ENCODE data around the gene COL13A1.

Gene COL13A1

DNA sequence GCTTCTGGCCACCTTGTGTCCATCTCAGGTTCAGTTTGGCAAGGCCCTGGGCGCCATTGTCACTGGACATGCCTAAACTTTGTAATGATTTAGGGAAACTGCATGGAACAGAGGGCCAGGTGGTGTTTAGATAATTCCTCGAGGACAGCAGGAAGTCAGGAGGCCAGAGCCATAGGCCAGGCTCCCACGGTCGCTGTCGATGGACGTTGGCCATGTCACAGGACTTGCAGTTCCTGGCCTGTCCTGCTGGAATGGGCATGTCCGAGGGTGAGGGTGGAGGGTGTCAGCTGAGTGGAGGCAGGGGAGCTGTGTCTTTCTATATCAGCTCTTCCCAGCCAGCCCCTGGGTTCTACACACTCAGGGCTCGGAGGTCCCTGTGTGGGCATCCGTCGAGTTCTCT is 143.1 kb downstream of the COL13A1 start:
- no peak for DNase-seq (ENCODE audit: low read depth, low spot score)

DNA sequence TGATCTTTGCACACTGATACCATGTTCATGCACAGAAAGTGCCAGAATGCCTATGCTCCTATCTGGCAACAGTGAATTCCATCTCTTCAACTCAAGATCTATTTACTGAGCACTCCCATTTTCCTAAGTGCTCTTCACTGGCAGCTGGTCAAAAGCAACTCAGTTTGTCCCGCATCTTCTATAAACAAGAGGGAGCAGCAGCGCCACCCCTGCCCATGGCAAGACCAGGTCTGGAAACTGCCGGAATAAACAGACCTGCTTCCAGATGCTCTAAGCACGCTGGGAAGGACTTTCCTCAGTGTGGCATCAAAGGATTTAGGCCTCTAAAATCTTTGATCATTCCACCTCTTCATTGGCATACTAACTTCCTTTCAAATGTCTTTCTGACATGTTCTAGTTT is 146.6 kb downstream of the COL13A1 start:
- DNase-seq (ENCODE audit: low read depth, low spot score), result no peak

DNA sequence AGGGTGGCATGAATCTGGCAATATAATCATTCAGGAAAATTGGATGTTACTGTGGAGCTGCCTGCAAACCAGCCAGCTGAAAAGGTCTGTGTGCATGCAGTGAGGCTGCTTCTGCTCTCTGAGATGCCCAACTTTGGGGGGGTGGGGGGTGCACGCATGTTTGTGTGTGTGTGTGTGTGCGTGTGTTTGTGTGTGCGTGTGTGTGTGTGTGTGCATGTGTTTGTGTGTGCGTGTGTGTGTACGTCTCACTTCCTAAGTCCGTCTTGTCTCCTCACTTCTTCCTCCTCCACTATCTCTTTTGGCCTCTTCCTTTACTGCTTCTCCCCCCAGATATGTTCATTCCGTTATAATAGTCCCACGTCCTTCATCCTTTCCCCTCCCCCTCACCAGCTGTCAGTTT is 148.1 kb downstream of the COL13A1 start:
- no peak for DNase-seq (ENCODE audit: low read depth, low spot score)

DNA sequence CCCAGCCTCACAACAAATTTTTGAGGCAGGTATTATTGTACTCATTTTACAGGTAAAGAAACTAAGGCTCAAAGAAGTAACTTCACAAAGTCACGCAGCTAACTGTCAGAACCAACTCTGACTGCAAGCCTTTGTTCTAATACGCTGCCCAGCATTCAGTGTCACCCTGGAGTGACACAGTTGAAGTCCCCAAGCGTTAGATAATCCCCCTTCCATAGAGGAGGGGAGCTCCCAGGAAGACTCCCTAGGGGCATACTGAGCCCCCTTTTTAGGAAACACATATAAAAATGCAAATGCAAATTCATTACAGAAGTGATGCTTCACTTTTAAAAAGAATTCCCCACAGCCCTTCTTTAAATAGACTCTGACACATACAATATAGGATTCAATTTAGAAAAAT is 150.0 kb downstream of the COL13A1 start:
- no peak for DNase-seq (ENCODE audit: low read depth, low spot score)

DNA sequence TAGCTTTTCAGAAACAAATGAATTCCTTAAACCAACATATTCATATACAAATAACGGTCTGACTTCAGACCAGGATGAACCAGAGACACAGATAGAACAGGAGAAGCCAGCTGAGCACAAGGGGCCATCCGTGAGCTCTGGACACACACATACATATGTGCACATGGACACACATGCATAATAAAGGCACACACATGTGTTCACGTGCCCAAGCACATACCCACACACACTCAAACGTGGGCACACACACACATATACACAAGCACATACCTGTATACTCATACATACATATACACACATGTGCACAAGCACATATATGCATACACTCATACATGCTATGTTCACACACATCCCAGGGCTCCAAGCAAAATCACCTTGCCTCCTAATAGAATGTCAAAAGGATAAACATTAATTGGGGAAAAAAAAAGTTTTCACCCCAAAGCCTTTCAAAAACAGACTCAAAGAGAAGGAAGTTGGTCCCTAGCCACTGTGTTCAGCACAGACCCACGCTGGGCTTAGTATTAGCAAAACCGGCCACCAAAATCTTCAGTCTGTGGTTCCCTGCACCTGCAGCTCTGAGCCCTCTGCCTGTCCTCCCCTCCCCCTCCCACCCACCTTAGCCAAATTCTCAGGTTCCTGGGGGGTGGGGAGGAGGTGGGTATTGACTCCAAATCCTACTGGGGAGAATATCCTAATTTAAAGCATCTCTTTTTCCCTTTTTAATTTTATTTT is 150.5 kb downstream of the COL13A1 start:
- no peak for DNase-seq (ENCODE audit: low read depth, low spot score)

DNA sequence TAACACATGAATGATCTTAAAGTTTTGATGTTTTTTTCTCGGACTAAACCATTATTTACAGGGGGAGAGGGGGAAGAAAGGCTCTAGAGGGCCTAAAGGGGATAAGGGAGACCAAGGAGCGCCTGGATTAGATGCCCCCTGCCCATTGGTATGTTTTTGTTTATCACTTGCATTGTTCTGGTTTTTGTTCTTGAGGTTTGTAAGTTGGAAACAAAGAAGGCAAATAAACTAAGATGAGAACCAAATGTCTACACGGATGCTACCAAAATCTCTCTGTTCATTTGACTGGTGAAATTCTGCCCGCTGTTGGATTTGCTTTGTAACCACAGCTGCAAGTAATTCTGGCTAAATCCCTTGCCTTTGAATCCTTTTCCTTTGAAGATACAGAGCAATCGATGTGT is 151.1 kb downstream of the COL13A1 start:
- no peak for DNase-seq (ENCODE audit: low read depth, low spot score)

DNA sequence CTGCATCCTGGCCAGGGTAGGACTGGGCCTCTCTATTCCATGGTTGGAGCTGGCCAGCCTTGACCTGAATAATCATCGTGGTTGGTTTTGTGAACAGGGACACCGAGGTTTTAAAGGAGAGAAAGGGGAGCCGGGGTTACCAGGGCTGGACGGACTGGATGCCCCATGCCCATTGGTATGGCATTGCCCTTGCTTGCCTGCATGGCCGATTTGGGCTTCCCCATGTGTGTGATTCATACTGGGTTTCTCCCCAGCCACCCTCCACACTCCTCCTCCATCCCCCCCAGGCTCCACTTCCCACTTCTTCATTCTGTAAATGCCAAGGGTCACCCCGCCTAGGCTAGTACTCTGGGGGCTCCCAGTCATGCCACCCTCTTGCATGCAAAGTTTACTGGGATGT is 152.1 kb downstream of the COL13A1 start:
- DNase-seq (ENCODE audit: low read depth, low spot score), result no peak

DNA sequence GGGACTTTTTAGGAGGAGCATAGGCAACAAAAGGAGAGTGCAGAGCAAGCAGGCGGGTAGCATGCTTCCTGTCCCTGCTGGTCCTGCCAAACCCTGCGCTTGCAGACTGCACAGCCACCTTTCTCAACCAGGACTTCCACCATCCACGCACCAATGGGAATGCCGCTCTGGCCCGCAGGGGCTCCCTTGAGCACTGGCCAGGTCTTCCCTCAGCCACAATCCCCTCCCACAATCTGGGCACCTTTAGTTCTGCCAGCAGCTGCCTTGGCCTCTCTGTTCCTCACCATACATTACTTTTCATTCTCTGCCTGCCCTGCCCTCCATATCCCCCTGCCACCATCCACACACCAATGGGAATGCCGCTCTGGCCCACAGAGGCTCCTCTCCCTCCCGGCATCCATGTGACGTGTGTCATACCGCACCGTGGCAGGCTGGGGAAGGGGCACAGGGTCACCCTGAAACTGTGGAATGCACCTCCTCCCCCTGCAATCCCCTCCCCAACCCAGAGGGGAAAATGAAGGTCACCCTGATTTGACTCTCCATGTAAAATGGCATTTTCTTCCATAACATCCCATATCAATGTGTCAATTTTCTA is 153.6 kb downstream of the COL13A1 start:
- DNase-seq (ENCODE audit: low read depth, low spot score), result no peak

DNA sequence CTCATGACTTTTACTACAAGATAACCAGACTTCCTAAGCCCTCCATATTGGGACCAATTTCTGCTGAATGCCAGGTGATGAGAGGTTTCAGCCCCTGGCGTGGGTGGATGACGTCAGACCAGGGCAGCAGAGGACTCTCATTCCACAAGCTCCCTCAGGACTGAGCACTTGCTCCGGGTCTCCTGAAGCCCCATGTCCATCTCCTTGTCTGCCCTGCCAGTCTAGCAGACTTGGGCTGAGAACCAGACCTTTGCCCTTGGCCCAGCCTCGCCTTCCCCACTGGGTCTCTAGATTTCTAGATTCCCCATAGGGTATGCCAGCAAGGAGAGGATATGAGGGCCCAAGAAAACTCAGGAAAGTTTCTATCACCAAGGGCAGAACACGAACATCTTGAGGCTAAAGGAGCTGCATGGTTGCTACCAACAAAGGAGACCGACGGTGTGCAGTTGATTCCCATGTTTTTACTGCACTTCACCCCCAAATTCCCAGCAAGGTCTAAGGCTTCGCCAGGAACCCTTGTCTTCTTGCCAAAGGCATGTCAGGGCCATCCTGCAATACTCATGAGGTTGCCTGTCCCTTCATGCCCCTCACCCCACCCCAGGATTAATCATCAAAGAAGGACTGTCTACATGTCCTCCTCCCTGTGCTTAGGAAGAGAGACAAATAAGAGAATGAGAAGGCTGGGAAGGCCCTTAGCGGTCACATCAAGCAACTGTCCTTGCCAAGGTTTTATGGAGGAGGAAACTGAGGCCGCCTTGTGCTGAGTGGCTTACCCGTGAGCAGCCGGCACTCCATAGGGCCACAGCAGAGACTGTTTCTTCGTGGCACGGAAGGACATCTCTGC is 154.4 kb downstream of the COL13A1 start:
- no peak for DNase-seq (ENCODE audit: low read depth, low spot score)

DNA sequence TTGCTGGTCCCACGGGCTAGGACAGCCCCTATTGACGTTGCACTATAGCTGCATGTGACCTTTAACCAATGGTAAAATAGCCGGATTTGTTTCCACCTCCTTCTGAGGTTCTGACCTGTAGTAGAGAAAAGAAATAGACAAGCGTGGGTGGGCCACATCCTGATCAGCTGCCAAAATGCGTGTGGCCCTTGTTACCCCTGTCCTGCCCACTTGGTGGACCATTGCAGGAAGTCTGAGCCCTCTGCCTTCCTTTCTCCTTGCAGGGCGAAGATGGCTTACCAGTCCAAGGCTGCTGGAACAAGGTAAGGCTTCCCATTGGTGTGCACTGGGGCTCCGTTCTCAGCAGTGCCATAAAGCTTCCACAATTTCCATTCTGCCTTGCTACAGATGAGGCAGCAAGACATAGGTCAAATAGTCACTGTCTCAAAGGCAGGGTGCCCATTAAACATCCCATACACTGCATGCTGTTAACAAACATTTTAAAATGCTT is 155.1 kb downstream of the COL13A1 start:
- no peak for DNase-seq (ENCODE audit: low read depth, low spot score)

DNA sequence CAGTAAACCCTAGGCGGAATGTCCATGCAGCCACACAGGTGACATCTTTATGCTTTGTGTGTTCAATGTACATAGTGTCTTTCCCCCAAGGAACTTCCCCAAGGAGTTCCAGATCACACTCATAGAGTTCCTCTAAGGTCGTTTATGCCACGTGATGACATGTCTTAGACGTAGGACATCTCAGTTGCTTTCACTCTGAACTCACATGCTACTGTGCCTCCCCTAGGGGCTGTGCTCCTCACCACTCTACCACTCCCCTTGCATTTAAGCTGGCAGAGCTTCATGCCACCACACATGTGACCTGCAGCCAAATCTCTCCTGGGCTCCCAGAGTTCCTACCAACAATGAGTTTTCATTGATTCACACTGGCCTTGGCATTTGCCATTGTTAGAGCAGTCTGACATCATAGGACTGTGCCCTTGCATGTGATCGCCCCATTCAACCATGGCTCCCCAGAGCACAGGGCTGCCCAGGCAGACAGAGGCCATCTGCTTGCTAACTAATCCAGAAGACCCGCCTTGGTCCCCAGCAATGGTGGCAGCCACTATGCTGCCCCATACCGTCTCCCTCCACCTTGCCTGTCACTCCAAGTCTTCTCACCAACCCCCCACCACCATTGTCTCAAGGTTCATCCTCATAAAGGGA is 155.7 kb downstream of the COL13A1 start:
- DNase-seq (ENCODE audit: low read depth, low spot score), result no peak

DNA sequence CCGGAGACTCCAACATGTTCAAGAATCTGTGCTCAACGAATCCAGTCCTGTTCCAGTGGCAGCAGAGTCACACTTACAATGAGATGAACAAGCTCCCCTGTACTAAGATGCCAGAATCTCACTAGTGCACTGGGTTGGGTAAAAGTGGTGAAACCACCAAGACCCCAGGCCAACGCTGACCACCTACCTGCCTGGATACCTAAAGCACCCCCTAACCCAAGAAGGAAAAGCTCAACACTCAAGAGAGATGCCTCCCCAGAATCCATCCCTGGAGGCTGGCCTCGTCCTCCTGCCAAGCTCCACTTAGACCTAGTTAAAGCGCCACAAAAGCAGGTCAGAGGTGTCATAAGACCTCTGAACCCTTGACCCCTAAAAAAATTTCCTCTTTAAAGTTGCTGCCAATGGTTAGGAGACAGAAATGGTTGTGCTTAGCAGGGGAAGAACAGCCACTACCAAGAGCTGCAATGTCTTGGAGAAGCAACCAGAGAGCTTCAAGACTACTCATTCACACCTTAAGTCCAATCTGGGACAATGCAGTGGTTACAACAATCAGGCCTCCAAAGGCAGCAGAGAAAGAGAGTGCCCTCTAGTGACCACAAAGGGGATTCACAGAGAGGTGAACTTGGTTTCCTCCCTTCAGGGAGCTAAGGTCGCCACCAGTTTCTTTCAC is 156.3 kb downstream of the COL13A1 start:
- no peak for DNase-seq (ENCODE audit: low read depth, low spot score)

DNA sequence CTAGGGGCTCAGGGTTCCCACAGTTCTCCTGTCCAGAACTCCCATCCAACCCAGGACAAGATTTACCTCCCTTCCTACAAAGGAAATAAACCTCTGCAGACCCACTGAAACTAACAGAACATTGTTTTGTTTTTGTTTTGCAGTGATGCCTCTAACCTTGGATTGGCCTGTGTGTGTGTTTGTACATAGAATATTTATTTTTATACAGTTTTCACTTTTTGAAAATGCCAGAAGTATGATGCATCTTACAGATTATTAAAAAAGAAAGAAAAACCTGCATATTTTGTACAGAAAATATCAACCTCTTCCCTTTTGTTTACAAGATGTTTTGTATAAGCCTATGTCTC is 156.8 kb downstream of the COL13A1 start:
- no peak for DNase-seq (ENCODE audit: low read depth, low spot score)

DNA sequence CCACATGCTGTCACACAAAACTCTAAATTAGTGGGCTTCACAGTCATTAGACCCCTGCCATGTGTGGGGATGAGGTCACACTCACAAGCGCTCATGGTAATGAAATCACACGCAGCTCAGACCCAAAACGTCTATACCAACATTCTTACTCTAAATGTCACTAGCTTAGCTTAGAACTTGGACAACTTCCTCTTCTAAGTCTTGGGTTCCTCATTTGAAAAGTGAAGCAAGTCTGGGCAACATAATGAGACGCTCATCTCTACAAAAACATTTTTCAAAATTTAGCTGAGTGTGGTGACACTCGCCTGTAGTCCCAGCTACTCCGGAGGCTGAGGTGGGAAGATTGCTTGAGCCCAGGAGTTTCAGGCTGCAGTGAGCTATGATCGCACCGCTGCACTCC is 158.2 kb downstream of the COL13A1 start:
- DNase-seq (ENCODE audit: low read depth, low spot score), result no peak

DNA sequence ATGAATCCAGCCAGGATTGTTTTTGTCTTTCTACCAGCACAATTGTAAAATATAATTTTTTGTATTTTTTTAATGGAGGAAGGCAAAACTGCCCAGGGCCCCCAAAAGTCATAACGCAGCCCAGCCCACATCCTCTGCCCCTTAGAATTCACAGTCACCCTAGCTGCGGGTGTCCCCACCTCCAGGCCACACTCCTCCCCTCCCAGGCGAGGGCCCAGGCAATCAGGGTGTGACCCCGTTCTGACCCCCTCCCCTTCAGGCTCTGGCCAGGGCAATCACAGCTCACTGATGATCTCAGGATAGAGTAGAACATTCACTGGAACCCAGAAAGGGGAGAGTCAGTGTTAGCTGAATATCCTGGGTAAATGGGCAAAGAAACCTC is 158.9 kb downstream of the COL13A1 start:
- DNase-seq (ENCODE audit: low read depth, low spot score), result no peak

DNA sequence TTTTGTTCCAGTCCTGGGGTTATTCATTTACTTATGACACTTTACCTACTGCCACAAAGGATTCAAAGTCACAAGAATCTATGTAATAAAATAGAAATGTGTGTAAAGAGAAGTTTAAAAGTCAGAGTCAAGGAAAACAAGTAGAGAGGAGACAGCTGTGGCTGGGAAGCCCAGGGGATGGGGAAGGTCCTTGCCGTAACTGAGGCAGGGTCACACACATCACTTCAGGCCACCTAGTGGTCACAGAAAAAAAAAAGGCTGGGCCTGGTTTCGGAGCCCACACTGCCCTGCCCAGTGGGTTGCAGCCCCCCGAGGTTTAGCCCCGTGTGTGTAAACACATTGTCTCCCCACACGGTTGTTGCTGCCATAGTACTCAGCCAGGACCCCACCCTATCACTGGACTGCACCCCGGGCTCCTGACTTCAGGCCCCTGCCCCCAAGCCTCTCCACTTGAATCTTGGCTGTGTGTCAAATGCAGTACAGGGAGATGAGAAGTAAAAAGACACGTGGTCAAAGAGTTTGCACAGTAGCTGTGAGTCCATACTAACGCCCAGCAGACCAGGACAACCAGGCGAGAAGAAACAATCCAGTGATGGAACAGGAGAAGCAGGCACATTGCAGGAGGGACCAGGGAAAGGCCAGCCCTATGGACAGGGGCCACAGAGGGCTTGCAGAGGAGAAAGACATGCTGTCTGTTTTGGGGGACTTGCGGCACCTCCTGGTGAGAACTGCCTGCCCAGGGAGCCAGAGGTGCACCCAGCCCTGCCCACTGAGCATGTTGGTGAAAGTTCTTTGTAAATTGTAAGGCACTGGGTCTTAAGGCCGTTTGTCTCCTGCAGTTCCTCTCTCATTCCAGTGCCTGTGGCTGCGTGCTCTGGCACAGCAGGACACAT is 159.5 kb downstream of the COL13A1 start:
- DNase-seq (ENCODE audit: low read depth, low spot score), result no peak

DNA sequence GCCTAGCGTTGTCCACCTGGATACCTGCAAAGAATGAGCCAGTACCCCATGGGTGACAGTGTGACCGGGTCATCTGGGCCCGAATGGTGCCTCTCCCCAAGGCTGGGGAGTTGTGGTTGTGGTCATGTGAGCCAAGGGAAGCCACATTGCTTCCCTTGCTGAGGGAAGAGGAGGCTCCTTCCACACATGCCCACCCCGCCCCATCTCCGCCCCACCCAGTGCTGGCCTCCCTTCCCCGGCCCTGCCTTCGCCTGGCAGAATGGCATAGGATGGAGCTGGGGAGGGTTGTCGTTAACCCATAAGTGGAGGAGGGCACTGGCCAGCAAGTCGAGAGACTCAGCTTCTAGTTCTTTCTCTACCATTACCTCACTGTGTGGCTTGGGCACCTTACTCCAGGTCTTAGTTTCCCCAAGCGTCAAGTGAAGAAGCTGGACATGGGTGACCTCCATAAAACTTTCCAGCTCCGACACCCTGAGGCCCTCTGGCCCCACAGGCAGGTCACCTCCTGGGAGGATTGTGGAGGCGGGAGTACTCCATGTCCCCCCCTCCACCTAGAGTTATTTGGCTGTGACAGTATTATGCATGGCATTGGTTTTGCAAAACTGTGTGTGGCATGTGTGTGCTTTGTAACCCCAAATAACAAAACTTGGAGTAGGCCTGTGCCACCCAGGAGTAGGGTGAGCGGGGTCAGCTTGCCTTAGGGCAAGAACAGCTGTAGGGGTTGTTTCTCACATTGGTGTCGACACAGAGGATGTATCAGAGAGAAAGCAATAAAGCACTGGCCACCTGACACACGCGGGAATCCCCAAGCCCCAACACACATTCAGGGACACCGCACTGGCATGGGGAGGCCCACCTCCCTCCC is 160.4 kb downstream of the COL13A1 start:
- DNase-seq (ENCODE audit: low read depth, low spot score), result no peak

DNA sequence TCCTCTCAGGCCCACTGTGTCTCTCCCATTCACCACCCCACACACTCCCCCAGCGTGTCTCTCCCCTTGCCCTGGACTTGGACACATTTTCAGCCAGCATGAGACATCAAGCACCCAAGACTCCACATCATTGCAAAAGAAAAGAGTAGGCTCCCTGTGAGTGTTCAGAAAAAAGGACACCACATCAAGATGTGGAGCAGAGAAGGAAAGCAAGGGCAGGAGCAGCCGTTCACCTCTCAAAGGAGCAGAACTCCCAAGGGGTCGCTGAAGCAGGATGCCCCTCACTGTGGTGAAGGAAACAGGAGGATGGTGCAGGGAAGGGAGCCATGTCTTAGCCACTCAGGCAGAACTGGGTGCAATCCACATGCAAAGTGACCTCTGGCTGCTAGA is 161.0 kb downstream of the COL13A1 start:
- DNase-seq (ENCODE audit: low read depth, low spot score), result no peak

DNA sequence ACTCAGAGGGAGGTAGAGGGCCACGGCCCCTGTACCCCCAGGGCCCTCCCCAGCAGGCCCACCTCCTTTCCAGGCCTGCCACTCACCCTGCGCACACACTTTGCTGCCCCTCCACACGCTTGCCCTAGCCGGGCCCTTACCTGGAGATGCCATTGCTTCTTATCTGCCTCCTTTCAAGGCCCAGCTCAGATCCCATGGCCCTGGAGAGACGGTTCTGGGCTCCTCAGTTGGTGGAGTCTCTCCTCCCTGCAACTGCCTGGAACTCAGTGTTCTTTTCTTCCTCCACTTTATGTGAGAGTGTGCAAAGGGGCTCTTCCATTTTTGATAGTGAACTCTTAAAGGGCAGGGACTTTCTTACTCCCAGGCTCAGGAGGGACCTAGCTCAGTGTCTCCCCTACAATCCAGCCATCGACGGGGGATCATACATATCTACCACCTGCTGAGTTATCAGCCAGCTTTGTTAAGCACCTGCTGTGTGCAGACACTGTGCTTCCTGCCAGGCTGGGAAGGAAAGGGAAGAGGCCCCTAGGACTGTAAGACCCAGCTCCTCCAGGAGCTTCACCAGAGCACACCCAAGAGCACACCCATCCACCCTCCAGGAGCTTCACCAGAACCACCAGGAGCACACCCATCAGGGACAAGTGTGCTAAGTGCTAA is 161.6 kb downstream of the COL13A1 start:
- no peak for DNase-seq (ENCODE audit: low read depth, low spot score)
